GM18907 (cell line): ENCODE results near the gene CDO1.

Source experiments
- ATAC-seq: cut with Tn5 transposase; IDR thresholded peaks from one replicate; pipeline ENCODE4 v1.9.1; 2021; ENCODE audit warnings: mild to moderate bottlenecking, moderate library complexity; ENCODE audit not compliant: unreplicated experiment

The CDO1 gene

GRCh38 chr5:115816226-115817081 is at the start of gene CDO1:
TSS of gene CDO1 (minus strand) at chr5:115816659. CDS start at chr5:115816397, 262 bp downstream.
- ATAC-seq = peak; percentile 61

DNA sequence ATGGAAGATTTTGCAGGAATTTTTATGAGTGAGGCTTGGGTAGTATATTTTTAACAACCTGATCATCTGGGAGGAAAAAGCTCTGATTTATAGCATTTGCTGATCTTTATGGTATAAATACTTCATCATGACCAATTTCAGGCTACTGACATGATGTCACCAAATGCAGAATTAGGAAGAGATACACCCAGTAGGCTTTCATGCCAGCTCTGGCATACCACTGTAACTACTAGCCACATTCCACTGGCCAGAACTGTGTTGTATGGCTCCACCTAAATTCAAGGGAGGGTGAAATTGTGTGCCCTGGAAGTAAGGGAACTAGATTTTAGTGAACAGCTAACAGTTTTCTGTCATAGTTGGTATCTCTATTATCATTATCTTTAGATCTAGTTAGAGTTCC is 42.9 kb upstream of the CDO1 start:
- no peak for ATAC-seq

- no peak for ATAC-seq
Observed at GRCh38 chr5:115858396-115858795, 41.9 kb upstream of the CDO1 start.

DNA sequence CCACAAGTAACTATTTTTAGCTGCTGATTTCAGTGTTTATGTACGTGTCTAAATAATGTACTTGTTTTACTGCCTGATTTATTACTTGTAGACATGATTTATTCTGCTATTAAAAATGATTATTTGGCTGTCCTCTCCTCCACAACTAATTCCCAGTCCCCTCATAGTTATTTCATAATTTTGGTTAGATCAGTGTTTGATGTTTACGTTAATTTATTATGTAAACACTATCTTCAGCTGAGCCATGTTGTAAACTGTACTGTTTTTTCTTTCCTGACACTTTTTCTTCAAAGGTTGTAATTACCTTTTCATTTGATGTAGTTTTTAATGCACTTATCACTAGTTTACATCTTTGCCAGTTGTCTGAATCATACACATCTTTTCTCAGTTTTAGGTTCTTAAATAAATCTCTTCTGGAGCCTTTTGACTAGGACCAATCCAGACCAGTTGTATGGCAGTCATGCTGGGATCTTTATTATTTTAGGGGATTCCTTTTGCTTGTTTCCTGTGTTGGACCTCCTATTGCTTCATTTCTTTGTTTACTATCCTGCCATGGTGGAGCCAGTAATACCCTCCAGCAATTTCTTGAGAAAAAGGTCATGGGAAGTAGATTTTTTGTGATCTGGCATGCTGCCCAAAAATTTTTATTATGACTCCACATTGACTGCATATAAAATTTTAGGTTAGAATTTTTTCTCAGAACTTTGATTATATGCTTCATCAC is 41.3 kb upstream of the CDO1 start:
- ATAC-seq = no peak

DNA sequence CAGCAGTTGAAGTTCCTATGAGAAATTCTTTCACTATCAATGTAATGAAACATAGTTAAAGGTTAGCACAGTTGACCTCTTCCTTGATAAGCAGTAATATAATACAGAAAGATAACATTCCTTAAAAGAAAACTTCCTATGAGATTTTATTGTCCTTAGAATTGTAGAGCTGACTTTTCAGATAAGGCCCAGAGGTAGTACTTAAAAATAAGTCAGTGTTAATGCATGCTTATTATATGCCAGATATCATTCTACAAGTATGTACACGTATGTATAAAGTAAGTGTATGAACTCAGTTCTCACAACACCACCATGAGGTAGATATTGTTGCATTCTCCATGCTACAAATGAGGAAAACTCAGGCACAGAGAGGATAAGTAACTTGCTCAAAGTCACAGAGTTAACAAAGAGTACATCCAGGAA is 40.6 kb upstream of the CDO1 start:
- no peak for ATAC-seq

DNA sequence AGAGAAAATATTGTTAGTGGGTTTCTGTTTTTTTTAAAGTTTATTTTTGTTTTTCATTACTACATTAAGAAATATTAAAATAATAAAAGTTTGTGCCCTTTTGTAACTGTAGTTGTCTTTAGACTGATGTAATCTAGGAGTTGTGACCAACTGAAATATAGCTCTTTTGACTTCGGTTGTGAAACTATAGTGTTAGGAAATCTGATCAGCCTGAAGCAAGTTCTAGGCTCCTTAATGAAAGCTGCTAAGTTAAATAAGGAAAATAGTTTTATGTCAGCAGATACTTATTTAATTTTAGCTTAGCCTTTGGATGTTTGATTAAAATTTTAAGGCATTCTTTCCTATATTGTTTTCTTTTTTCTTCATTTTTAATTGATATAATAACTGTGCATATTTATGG is 39.5 kb upstream of the CDO1 start:
- ATAC-seq = no peak

DNA sequence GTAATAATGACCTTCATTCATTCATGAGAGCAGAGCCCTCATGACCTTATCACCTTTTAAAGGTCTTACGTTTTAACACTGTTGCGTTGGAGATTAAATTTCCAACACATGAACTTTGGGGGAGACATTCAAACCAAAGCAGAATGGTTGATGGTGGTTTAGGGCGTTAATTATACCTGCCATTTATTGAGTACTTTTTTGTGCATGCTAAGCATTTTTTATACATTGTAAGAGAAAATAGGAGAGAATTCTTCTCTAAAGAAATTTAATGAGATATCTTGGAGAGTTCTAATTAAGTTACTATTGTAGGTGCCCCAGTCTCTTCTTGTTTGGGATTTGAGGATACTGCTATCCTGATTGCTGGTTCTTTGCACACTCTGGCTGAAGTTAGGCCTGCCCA is 37.7 kb upstream of the CDO1 start:
- ATAC-seq = no peak

- no peak for ATAC-seq
Observed at GRCh38 chr5:115850744-115851416, 34.4 kb upstream of the CDO1 start.

- no peak for ATAC-seq
Observed at GRCh38 chr5:115849258-115849798, 32.9 kb upstream of the CDO1 start.

DNA sequence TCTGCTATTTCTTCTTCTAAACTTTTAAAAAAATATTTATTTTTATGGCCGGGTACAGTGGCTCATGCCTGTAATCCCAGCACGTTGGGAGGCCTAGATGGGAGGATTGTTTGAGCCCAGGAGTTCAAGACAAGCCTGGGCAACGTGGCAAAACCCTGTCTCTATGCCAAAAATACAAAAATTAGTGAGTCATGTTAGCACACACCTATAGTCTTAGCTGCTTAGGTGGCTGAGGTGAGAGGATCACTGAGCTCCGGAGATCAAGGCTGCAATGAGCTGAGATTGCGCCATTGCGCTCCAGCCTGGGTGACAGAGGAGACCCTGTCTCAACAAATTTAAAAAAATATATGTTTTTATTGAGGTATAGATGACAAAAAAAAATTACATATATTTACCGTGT is 30.8 kb upstream of the CDO1 start:
- ATAC-seq = no peak

- no peak for ATAC-seq
Observed at GRCh38 chr5:115844321-115844817, 27.9 kb upstream of the CDO1 start.

DNA sequence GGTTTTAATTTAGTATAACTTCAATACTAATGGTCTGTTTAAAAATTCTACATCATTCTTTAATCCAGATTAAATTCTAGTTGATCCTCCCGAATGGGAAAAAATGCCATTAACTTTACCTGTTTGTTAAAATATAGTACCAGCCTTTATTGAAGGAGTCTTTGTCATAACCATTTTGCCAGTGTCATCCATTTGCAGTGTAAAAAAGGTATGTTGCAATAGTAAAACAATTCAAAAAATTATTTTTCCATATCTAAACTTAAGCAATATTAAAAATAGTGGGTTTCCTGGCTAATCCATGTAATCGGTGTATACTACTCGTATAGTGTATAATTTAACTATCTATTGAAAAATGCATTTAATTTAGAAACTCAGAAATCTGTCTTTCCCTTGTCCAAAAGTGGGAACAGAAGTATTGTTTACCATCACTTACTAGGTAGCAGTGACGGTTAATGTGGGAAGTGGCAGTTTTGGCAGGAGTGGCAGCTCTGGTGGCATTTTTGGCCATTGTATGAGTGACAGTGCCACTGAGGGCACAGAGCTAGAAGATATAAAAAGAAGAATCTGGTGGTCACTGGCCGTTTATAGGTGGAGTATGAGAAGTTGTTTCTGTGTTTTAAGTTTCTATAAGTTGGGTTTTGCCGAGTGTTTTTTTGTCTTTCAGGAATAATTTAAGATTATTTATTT is 27.1 kb upstream of the CDO1 start:
- ATAC-seq = no peak

GRCh38 chr5:115842952-115843351 is 26.5 kb upstream of the CDO1 start:
- ATAC-seq = no peak

GRCh38 chr5:115842089-115842935 is 25.9 kb upstream of the CDO1 start:
- ATAC-seq = peak; percentile 41

GRCh38 chr5:115841382-115842088 is 25.1 kb upstream of the CDO1 start, which contains the start of the genes AP3S1 and ATG12:
TSS of gene AP3S1 (plus strand) at chr5:115841935. CDS start at chr5:115842038, 103 bp downstream.
TSS of gene ATG12 (minus strand) at chr5:115841565. CDS start at chr5:115841552, 13 bp downstream.
- peak; percentile 85 for ATAC-seq

DNA sequence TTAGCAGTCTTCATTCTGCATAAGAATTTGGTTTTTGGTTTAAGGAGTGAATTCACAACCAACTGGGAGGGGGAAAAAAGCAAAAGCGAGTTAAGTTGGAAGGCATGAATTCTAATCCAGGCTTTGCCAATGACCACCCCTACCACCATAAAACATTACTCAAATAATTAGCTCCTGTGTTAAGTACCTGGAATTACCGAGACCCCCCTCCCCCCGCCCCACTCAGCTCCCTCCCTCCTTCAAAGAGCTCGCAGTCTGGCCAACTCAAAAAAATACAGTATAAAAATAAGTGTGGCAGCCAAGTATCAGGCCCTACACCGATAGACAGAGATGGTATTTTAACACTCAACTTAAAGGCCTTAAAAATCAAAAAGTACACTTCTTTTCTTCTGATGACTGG is 24.4 kb upstream of the CDO1 start:
- no peak for ATAC-seq

- ATAC-seq = no peak
Observed at GRCh38 chr5:115838885-115839518, 22.5 kb upstream of the CDO1 start.

DNA sequence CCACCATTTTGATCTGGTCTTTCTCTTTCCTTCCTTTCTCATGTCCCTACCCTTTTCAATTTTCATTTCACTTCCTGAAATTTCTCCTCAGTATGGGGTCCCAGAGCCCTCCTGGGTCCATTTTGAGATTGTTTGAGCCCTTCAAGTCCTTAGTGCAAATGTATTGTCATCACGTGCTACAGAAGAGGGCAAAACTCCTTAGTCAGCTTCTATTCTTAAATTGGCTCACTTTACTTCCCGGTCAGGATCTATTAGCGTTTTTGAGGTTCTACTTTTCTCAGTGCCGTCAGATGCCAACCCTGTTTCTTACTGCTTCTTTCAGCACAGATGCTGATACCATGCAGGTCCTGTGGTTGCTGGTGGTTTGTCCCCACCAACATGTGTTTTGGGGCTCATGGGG is 19.0 kb upstream of the CDO1 start:
- ATAC-seq = no peak
